ENCODE data around the gene AGL.
A peak's percentile ranks its signal among the peaks of the same experiment; 100 is the strongest.
"Not testable (repeated sequence)": the region's sequence is repeated elsewhere in the genome, so short reads cannot be mapped to it uniquely, and the experiment has no call there.

Gene AGL

DNA sequence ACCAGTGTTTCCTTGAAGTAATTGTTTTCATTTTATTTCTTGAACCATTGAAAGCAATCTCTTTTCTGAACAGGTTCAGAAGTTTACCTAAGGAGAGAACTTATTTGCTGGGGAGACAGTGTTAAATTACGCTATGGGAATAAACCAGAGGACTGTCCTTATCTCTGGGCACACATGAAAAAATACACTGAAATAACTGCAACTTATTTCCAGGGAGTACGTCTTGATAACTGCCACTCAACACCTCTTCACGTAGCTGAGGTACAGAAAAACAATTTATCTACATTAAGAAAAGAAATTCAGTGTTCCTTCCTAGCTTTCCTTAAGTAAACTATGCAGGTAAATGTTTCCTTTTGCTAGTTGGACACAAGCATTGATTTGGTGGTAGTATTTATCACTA lies 27.4 kb downstream of the AGL start:
- peak; percentile 13 to 38 for DNase-seq
- no peak for TF ChIP-seq GATA1 (IDR thresholded peaks at IDR 0.05; ENCODE audit: low read depth, low read length)
- TF ChIP-seq POLR2A (IDR thresholded peaks at IDR 0.05; ENCODE audit: low read length): no peak

DNA sequence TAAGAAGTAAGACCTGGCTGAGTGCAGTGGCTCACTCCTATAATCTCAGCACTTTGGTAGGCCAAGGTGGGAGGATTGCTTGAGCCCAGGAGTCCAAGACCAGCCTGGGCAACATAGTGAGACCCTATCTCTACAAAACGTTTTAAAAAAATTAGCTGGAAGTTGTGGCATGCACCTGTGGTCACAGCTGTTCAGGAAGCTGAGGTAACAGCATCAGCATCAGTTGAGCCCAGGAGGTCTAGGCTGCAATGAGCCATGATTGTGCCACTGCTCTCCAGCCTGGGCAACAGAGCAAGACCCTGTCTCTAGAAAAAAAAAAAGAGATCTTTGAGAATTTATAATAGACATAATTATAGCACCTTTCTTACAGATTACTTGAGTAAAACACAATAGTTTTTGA lies 36.0 kb downstream of the AGL start:
- TF ChIP-seq POLR2A (IDR thresholded peaks at IDR 0.05; ENCODE audit: low read length) (no peak), GATA1 (IDR thresholded peaks at IDR 0.05; ENCODE audit: low read depth, low read length) (no peak)
- DNase-seq: no peak

- no peak for DNase-seq
- TF ChIP-seq GATA1 (IDR thresholded peaks at IDR 0.05; ENCODE audit: low read depth, low read length) (no peak), POLR2A (IDR thresholded peaks at IDR 0.05; ENCODE audit: low read length) (no peak)
Measured at GRCh38 chr1:99886841-99887240, 36.7 kb downstream of the AGL start.

- TF ChIP-seq POLR2A (IDR thresholded peaks at IDR 0.05; ENCODE audit: low read length): no peak
- TF ChIP-seq GATA1 (IDR thresholded peaks at IDR 0.05; ENCODE audit: low read depth, low read length): no peak
- DNase-seq: no peak
Measured at GRCh38 chr1:99887890-99888289, 37.7 kb downstream of the AGL start.

- TF ChIP-seq GATA1 (IDR thresholded peaks at IDR 0.05; ENCODE audit: low read depth, low read length) (no peak), POLR2A (IDR thresholded peaks at IDR 0.05; ENCODE audit: low read length) (no peak)
Measured at GRCh38 chr1:99891997-99892396, 41.8 kb downstream of the AGL start.

DNA sequence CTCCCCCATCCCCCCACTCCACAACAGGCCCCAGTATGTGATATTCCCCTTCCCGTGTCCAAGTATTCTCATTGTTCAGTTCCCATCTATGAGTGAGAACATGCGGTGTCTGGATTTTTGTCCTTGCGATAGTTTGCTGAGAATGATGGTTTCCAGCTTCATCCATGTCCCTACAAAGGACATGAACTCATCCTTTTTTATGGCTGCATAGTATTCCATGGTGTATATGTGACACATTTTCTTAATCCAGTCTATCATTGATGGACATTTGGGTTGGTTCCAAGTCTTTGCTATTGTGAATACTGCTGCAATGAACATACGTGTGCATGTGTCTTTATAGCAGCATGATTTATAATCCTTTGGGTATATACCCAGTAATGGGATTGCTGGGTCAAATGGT lies 53.1 kb downstream of the AGL start:
- not testable (repeated sequence) for DNase-seq

More at GRCh38 chr1:99891997-99892396, 41.8 kb downstream of the AGL start:
- no peak for DNase-seq

DNA sequence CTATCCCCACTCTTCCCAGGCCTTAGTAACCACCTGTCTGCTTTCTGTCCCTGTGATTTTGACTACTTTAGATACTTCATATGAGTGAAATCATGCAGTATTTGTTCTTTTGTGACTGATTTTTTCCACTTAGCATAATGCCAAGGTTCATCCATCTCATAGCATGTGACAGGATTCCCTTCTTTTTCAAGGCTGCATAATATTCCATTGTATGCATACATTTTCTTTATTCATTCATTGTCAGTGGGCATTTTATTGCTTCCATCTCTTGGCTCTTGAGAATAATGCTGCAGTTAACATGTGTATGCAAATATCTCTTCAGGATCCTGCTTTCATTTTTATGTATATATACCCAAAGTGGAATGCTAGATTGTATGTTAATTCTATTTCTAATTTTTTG lies 56.4 kb downstream of the AGL start:
- DNase-seq: no peak
- TF ChIP-seq POLR2A (IDR thresholded peaks at IDR 0.05; ENCODE audit: low read length) (no peak), GATA1 (IDR thresholded peaks at IDR 0.05; ENCODE audit: low read depth, low read length) (no peak)

- no peak for TF ChIP-seq GATA1 (IDR thresholded peaks at IDR 0.05; ENCODE audit: low read depth, low read length)
- no peak for TF ChIP-seq POLR2A (IDR thresholded peaks at IDR 0.05; ENCODE audit: low read length)
- DNase-seq: no peak
Measured at GRCh38 chr1:99917214-99917613, 67.1 kb downstream of the AGL start.

GRCh38 chr1:99919220-99919619 lies 69.1 kb downstream of the AGL start:
- TF ChIP-seq POLR2A (IDR thresholded peaks at IDR 0.05; ENCODE audit: low read length): no peak
- TF ChIP-seq GATA1 (IDR thresholded peaks at IDR 0.05; ENCODE audit: low read depth, low read length): no peak

GRCh38 chr1:99934801-99935200 lies 84.6 kb downstream of the AGL start:
- DNase-seq: no peak

More at GRCh38 chr1:99919220-99919619, 69.1 kb downstream of the AGL start:
- no peak for DNase-seq

GRCh38 chr1:99935534-99935933 lies 85.4 kb downstream of the AGL start:
- TF ChIP-seq GATA1 (IDR thresholded peaks at IDR 0.05; ENCODE audit: low read depth, low read length) (no peak), POLR2A (IDR thresholded peaks at IDR 0.05; ENCODE audit: low read length) (no peak)
- no peak for DNase-seq

More at GRCh38 chr1:99934801-99935200, 84.6 kb downstream of the AGL start:
- TF ChIP-seq GATA1 (IDR thresholded peaks at IDR 0.05; ENCODE audit: low read depth, low read length) (no peak), POLR2A (IDR thresholded peaks at IDR 0.05; ENCODE audit: low read length) (no peak)

DNA sequence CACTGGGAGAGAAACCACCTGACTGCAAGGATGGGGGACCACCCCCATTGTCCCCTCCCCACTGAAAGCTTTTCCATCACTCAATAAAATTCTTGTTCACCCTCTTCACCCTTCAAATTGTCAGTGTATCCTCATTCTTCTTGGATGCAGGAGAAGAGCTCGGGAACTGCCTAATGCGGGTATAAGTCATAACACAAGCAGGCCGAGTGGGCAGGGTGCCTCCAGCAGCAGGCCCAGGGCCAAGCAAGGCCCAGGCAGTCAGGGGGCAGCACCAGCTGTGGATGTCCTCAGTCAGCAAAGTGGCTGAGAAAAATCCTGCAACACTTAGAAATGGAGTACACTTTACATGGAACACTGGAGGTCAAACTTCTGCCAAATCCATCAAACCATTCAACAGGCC lies 85.9 kb downstream of the AGL start:
- DNase-seq: no peak
- TF ChIP-seq POLR2A (IDR thresholded peaks at IDR 0.05; ENCODE audit: low read length) (no peak), GATA1 (IDR thresholded peaks at IDR 0.05; ENCODE audit: low read depth, low read length) (no peak)

- DNase-seq: no peak
- TF ChIP-seq GATA1 (IDR thresholded peaks at IDR 0.05; ENCODE audit: low read depth, low read length): no peak
- TF ChIP-seq POLR2A (IDR thresholded peaks at IDR 0.05; ENCODE audit: low read length): no peak
Measured at GRCh38 chr1:99942723-99943122, 92.6 kb downstream of the AGL start.

- peak; percentile 42 to 47 for DNase-seq
- TF ChIP-seq GATA1 (IDR thresholded peaks at IDR 0.05; ENCODE audit: low read depth, low read length): no peak
Measured at GRCh38 chr1:99943223-99943794, 93.1 kb downstream of the AGL start.

DNA sequence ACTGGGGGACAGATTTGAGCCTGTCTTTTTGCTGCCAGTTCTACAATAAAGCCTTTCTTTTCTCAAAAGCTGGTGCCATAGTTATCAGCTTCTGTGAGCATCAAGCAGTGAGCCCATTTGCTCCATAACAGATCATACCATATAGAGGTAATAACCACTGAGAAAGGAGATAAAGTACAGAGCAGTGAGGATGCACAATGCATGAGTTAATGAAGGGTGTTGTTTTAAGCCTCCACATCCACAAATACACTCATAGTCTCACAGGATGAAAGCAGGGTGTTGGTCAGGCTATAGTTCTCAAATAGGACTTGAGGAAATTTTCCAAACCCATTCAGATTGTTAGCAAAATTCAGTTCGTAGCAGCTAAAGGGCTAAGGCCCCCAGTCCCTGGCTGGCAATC lies 94.0 kb downstream of the AGL start:
- no peak for DNase-seq
- TF ChIP-seq POLR2A (IDR thresholded peaks at IDR 0.05; ENCODE audit: low read length) (no peak), GATA1 (IDR thresholded peaks at IDR 0.05; ENCODE audit: low read depth, low read length) (no peak)

DNA sequence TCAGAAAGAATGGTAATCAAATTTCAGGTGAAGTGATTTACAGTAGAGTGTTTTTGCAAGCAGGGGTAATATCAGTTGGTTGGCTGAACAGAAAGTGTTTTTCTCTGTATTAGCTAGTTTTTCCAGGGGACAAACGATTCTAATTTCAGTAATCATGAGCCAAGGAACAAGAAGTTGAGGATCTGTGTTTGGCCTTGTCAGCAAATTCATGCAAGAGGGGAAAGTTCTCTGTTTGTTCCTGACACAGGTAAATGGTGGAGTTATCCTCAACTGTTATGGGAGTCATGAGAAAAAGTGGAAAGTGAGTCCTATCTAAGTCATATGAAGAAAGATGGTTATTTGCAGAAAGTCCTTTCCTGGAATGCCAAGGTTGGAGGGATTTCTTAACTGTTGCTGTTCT lies 95.0 kb downstream of the AGL start:
- no peak for TF ChIP-seq GATA1 (IDR thresholded peaks at IDR 0.05; ENCODE audit: low read depth, low read length)
- no peak for TF ChIP-seq POLR2A (IDR thresholded peaks at IDR 0.05; ENCODE audit: low read length)
- DNase-seq: no peak
